Measurements from ENCODE around the gene DUSP22. TPM values are rescaled to one million over a fixed set of nuclear protein-coding genes. Genes with fewer than 3 reads are reported as not detected.
"Not testable (repeated sequence)": the region's sequence is repeated elsewhere in the genome, so short reads cannot be mapped to it uniquely, and the experiment has no call there.

DUSP22 gene
- total and polyA plus RNA-seq, 2 donors (not counting 1 experiment from before 2014, with no cell fraction given): 10.9 to 13.7 TPM

DNA sequence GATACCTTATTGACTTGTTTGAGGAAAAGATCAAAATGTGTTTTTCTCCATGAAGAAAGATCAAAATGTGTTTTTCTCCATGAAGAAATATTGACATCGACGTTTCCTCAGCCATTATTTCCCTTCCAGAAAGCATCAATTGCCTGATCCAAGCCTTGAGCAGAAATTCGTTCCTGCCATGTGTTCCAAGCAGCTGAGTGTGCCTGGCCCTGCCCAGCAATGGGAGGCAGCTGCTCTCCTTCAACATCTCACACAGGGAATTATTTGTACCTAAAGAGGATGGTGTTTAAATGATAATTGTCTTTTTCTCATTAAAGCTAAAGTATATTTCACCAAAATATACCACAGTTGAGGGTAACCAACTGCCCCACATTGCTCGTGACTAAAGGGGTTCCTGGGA is 7.8 kb upstream of the DUSP22 start:
- H3K79me2 ChIP-seq (ENCODE audit: control insufficient read depth, insufficient read depth, low read length): no peaks in the 10 kb centered on the region
- H3K27me3 ChIP-seq (ENCODE audit: control insufficient read depth, insufficient read depth, low read length): peaks cover 7% of the 10 kb centered on the region
- DNase-seq (ENCODE audit: low read depth in 2 of 2): no peak
- no peaks in the 10 kb centered on the region for H3K4me1 ChIP-seq (ENCODE audit: control insufficient read depth, extremely low read depth, insufficient read depth, low read length)
- no peak overlapping the region for H2AFZ ChIP-seq (ENCODE audit: low read length)
- H3K9ac ChIP-seq (ENCODE audit: insufficient read depth, low read length): no peak overlapping the region
- no peak overlapping the region for H3K4me3 ChIP-seq (replicated peaks in 1 of 4; ENCODE audit: control extremely low read depth in 1 of 4, insufficient read depth in 1 of 4, low read depth in 3 of 4, low read length in 4 of 4)
- no peaks in the 10 kb centered on the region for H3K36me3 ChIP-seq (ENCODE audit: control insufficient read depth, insufficient read depth, low read length)
- H4K20me1 ChIP-seq (ENCODE audit: control insufficient read depth, extremely low read depth, insufficient read depth, low read length): no peaks in the 10 kb centered on the region
- H3K9me3 ChIP-seq (ENCODE audit: control insufficient read depth, insufficient read depth, low read depth, low read length): no peaks in the 10 kb centered on the region
- H3K27ac ChIP-seq (ENCODE audit: insufficient read depth, low read length): no peak overlapping the region
- TF ChIP-seq, protein P1, sequence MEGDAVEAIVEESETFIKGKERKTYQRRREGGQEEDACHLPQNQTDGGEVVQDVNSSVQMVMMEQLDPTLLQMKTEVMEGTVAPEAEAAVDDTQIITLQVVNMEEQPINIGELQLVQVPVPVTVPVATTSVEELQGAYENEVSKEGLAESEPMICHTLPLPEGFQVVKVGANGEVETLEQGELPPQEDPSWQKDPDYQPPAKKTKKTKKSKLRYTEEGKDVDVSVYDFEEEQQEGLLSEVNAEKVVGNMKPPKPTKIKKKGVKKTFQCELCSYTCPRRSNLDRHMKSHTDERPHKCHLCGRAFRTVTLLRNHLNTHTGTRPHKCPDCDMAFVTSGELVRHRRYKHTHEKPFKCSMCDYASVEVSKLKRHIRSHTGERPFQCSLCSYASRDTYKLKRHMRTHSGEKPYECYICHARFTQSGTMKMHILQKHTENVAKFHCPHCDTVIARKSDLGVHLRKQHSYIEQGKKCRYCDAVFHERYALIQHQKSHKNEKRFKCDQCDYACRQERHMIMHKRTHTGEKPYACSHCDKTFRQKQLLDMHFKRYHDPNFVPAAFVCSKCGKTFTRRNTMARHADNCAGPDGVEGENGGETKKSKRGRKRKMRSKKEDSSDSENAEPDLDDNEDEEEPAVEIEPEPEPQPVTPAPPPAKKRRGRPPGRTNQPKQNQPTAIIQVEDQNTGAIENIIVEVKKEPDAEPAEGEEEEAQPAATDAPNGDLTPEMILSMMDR (conservative IDR thresholded peaks at IDR 0.05 in 1 of 2, IDR thresholded peaks at IDR 0.05 in 1 of 2; ENCODE audit: low read depth in 1 of 2, low read length in 2 of 2): no peak
- TF ChIP-seq EZH2 (IDR thresholded peaks at IDR 0.05; ENCODE audit: low read length, missing control alignments): no peak
- H3K4me2 ChIP-seq (ENCODE audit: extremely low read depth, insufficient read depth, low read length): no peak overlapping the region

DNA sequence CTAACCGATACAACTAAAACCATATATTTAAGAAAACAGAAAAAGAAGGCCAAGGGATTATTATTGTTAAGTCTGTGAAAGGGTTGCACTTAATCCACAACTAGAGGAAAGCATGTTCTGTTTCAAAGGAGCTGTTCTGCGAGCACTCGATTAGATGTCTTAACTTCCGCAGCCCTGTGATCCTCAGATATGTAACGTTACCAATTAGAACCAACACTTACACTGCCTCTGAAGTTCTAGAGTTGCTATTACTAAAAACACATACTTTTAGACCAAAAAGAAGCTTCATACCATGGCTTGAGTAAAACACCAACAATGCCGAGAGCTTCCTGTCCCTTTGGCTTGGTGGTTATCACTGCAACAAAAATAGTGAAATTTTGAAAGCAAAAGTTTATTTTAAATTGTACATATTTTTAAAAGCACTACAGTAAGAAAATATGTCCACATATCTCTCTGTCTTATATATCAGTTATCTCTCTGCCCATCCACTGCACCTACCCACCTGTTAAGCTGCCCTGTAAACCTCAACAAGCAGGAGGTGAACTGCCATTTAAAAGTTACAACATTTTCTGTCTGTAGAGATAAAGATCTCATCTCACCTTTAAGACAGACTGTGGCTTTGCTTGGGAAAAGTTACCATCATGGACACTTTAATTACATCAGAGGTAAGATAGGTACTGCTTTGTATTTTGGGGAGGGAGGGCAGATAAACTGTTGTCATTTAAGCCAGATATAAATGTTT is 7.1 kb upstream of the DUSP22 start:
- no peak overlapping the region for H3K9ac ChIP-seq (ENCODE audit: insufficient read depth, low read length)
- no peaks in the 10 kb centered on the region for H4K20me1 ChIP-seq (ENCODE audit: control insufficient read depth, extremely low read depth, insufficient read depth, low read length)
- no peak overlapping the region for H3K27ac ChIP-seq (ENCODE audit: insufficient read depth, low read length)
- no peak for DNase-seq (ENCODE audit: low read depth in 2 of 2)
- H3K27me3 ChIP-seq (ENCODE audit: control insufficient read depth, insufficient read depth, low read length): peaks cover 7% of the 10 kb centered on the region
- no peak for TF ChIP-seq EZH2 (IDR thresholded peaks at IDR 0.05; ENCODE audit: low read length, missing control alignments)
- TF ChIP-seq, protein P1 (conservative IDR thresholded peaks at IDR 0.05 in 1 of 2, IDR thresholded peaks at IDR 0.05 in 1 of 2; ENCODE audit: low read depth in 1 of 2, low read length in 2 of 2): no peak
- H3K36me3 ChIP-seq (ENCODE audit: control insufficient read depth, insufficient read depth, low read length): no peaks in the 10 kb centered on the region
- H3K4me2 ChIP-seq (ENCODE audit: extremely low read depth, insufficient read depth, low read length): no peak overlapping the region
- H3K4me1 ChIP-seq (ENCODE audit: control insufficient read depth, extremely low read depth, insufficient read depth, low read length): no peaks in the 10 kb centered on the region
- H3K4me3 ChIP-seq (replicated peaks in 1 of 4; ENCODE audit: control extremely low read depth in 1 of 4, insufficient read depth in 1 of 4, low read depth in 3 of 4, low read length in 4 of 4): no peak overlapping the region
- no peaks in the 10 kb centered on the region for H3K79me2 ChIP-seq (ENCODE audit: control insufficient read depth, insufficient read depth, low read length)
- no peak overlapping the region for H2AFZ ChIP-seq (ENCODE audit: low read length)
- H3K9me3 ChIP-seq (ENCODE audit: control insufficient read depth, insufficient read depth, low read depth, low read length): no peaks in the 10 kb centered on the region

DNA sequence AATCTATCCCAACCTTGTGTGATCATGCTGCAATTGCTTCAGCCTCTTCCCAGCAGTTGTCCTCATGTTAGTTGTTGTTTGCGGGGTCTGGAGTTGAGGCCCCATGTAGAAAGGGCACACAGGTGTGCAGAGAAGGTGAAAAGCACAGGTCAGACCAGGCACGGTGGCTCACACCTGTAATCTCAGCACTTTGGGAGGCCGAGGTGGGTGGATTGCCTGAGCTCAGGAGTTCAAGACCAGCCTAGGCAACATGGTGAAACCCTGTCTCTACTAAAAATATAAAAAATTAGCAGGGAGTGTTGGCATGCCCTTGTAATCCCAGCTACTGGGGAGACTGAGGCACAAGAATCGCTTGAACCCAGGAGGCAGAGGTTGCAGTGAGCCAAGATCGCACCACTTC is 6.4 kb upstream of the DUSP22 start:
- H3K4me2 ChIP-seq (ENCODE audit: extremely low read depth, insufficient read depth, low read length); H3K36me3 ChIP-seq (ENCODE audit: control insufficient read depth, insufficient read depth, low read length); H3K27ac ChIP-seq (ENCODE audit: insufficient read depth, low read length); H3K9me3 ChIP-seq (ENCODE audit: control insufficient read depth, insufficient read depth, low read depth, low read length); H4K20me1 ChIP-seq (ENCODE audit: control insufficient read depth, extremely low read depth, insufficient read depth, low read length); H3K4me3 ChIP-seq (replicated peaks in 1 of 4; ENCODE audit: control extremely low read depth in 1 of 4, insufficient read depth in 1 of 4, low read depth in 3 of 4, low read length in 4 of 4); H3K4me1 ChIP-seq (ENCODE audit: control insufficient read depth, extremely low read depth, insufficient read depth, low read length); DNase-seq (ENCODE audit: low read depth in 2 of 2); H3K27me3 ChIP-seq (ENCODE audit: control insufficient read depth, insufficient read depth, low read length); H3K79me2 ChIP-seq (ENCODE audit: control insufficient read depth, insufficient read depth, low read length); H3K9ac ChIP-seq (ENCODE audit: insufficient read depth, low read length); H2AFZ ChIP-seq (ENCODE audit: low read length): not testable (repeated sequence)
